ENCODE results near the gene MVK. TPM values are rescaled to one million over a fixed set of nuclear protein-coding genes. Genes with fewer than 3 reads are reported as not detected.

MVK gene
- polyA plus RNA-seq, 1 of the 3 experiments (the other 2 are of a cell fraction) = 7.0 TPM

DNA sequence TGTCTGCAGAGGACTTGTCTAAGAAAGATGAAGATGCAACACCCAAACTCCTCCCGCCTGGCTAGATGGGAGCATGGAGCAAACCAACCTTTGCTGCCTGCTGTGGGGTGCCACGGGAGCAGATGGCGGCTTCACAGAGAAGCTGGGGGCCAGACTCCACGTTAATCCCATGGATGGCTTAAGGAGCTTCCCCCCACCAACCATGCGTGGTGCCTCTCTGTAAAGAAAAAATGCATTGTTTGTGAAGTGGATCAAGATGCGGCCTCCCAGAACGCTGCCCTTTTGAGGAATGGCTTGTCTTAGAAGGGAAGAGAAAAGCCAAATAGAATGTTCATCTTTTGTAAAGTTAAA, 15.6 kb downstream of the MVK start (continued):
- TF ChIP-seq YY1 (IDR thresholded peaks at IDR 0.05; ENCODE audit: low read depth) (no peak), EZH2phosphoT487 (IDR thresholded peaks at IDR 0.05; ENCODE audit: borderline replicate concordance, low read depth) (no peak), NRF1 (IDR thresholded peaks at IDR 0.05; ENCODE audit: low read depth, low read length) (no peak), GABPA (IDR thresholded peaks at IDR 0.05; ENCODE audit: low read depth) (no peak)
- TF ChIP-seq, protein P1, sequence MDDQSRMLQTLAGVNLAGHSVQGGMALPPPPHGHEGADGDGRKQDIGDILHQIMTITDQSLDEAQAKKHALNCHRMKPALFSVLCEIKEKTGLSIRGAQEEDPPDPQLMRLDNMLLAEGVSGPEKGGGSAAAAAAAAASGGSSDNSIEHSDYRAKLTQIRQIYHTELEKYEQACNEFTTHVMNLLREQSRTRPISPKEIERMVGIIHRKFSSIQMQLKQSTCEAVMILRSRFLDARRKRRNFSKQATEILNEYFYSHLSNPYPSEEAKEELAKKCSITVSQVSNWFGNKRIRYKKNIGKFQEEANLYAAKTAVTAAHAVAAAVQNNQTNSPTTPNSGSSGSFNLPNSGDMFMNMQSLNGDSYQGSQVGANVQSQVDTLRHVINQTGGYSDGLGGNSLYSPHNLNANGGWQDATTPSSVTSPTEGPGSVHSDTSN (IDR thresholded peaks at IDR 0.05) = no peak
- TF ChIP-seq, protein P2, sequence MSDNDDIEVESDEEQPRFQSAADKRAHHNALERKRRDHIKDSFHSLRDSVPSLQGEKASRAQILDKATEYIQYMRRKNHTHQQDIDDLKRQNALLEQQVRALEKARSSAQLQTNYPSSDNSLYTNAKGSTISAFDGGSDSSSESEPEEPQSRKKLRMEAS (IDR thresholded peaks at IDR 0.05; ENCODE audit: low read depth) = no peak

DNA sequence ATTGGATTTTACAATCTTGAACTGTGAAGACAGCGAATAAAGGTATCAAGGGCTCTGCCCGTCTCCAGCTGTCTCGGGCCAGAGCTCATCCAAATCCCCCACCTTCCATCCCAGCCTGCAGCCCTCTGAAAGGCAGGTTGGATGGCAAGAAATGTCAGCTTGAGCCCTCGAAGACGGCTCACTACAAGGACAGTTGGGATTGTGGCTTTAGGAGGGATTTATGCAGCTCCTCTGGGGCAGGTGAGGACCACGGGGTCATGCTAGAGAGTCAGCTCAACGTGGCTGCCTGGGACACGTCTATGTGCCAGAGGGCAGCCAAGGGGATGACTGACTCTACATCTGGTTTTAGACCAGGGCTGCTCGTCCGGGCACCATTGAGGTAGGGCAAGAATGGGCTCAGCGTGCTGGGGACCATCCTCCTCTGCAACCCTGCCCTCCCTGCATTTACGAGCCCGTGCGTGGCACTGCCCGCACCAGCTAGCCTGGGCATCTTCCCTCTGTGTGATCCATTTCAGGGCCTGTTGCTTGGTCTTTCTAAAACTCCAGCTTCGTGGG, 16.2 kb downstream of the MVK start:
- no peak for DNase-seq
- 90% methylated on average over 14 of the region's 16 CpGs for WGBS (ENCODE audit: low lambda C conversion rate)
- Histone ChIP-seq H3F3A (replicated peaks; ENCODE audit: insufficient read depth) (peaks cover 3% of the 10 kb centered on the region), H3K9ac (no peak overlapping the region), H2AFZ (ENCODE audit: low read depth) (no peak overlapping the region), H3K79me2 (ENCODE audit: insufficient read depth) (no peaks in the 10 kb centered on the region), H3K4me3 (ENCODE audit: low read depth in 2 of 2, low read length in 1 of 2) (no peak overlapping the region), H3K9me3 (no peaks in the 10 kb centered on the region), H3K27ac (ENCODE audit: low read depth in 2 of 2, low read length in 1 of 2) (no peak overlapping the region), H3K36me3 (replicated peaks in 1 of 2; ENCODE audit: control insufficient read depth in 1 of 2, insufficient read depth in 2 of 2, low read length in 1 of 2) (peaks cover 0 to 12% of the 10 kb centered on the region in 2 experiments), H3K4me1 (ENCODE audit: control insufficient read depth in 1 of 2, insufficient read depth in 2 of 2, low read depth in 1 of 2, low read length in 1 of 2) (peaks cover 0 to 34% of the 10 kb centered on the region in 2 experiments; a peak in 2 of 4 replicates), H4K20me1 (ENCODE audit: insufficient read depth) (no peaks in the 10 kb centered on the region), H3K4me2 (no peak overlapping the region), H3K9me2 (no peaks in the 10 kb centered on the region), H3K27me3 (ENCODE audit: insufficient read depth) (no peaks in the 10 kb centered on the region)
- POLR2A ChIA-PET = interaction anchor here (1.1 to 1.3 kb wide), 3 partner anchors 13 to 124 kb away, joined by 3 to 4 read pairs (median 3); partner anchors contain the start of gene FAM222A
- TF ChIP-seq CHD2 (IDR thresholded peaks at IDR 0.05; ENCODE audit: low read length, partially characterized antibody) (no peak), SMC3 (IDR thresholded peaks at IDR 0.05; ENCODE audit: low read depth, low read length) (no peak), YY1 (IDR thresholded peaks at IDR 0.05; ENCODE audit: low read depth) (no peak), FOXJ3 (CRISPR knock-in tag; IDR thresholded peaks at IDR 0.05) (no peak)
- TF ChIP-seq, protein P3, sequence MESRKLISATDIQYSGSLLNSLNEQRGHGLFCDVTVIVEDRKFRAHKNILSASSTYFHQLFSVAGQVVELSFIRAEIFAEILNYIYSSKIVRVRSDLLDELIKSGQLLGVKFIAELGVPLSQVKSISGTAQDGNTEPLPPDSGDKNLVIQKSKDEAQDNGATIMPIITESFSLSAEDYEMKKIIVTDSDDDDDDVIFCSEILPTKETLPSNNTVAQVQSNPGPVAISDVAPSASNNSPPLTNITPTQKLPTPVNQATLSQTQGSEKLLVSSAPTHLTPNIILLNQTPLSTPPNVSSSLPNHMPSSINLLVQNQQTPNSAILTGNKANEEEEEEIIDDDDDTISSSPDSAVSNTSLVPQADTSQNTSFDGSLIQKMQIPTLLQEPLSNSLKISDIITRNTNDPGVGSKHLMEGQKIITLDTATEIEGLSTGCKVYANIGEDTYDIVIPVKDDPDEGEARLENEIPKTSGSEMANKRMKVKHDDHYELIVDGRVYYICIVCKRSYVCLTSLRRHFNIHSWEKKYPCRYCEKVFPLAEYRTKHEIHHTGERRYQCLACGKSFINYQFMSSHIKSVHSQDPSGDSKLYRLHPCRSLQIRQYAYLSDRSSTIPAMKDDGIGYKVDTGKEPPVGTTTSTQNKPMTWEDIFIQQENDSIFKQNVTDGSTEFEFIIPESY (IDR thresholded peaks at IDR 0.05; ENCODE audit: borderline replicate concordance, low read depth) = no peak
- CTCF ChIA-PET = interaction anchor here (0.7 to 14.2 kb wide), 11 partner anchors 8 to 186 kb away, joined by 3 to 175 read pairs (median 5); partner anchors contain the start of genes FAM222A, MMAB and MVK

DNA sequence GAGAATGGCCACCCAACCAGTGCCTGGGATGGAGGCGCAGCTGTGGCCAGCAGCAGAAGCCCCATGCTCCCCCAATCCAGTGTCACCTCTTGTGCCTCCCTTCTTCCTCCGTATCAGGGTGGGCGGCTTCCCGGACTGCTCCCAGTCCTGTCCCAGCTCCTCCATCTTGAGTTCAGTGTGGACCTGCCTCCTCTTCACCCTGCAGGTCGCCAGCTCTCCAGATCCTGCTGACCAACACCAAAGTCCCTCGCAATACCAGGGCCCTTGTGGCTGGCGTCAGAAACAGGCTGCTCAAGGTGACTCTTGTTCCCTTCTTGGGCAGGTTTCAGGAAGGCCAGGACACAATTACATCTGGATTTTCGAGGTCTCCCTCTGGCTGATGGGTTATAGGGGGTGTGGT, 17.0 kb downstream of the MVK start:
- CTCF ChIA-PET = interaction anchor here (1.1 to 14.2 kb wide), 6 partner anchors 18 to 184 kb away, joined by 3 to 175 read pairs (median 8); partner anchors contain the start of genes FAM222A, MMAB and MVK
- TF ChIP-seq, protein P4, sequence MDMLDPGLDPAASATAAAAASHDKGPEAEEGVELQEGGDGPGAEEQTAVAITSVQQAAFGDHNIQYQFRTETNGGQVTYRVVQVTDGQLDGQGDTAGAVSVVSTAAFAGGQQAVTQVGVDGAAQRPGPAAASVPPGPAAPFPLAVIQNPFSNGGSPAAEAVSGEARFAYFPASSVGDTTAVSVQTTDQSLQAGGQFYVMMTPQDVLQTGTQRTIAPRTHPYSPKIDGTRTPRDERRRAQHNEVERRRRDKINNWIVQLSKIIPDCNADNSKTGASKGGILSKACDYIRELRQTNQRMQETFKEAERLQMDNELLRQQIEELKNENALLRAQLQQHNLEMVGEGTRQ (IDR thresholded peaks at IDR 0.05; ENCODE audit: borderline replicate concordance, low read depth, low read length) = no peak
- TF ChIP-seq NFIC (IDR thresholded peaks at IDR 0.05; ENCODE audit: borderline replicate concordance) (no peak), GABPA (IDR thresholded peaks at IDR 0.05; ENCODE audit: low read depth) (no peak), FOSL2 (IDR thresholded peaks at IDR 0.05; ENCODE audit: borderline replicate concordance, low read depth) (no peak), ELF1 (IDR thresholded peaks at IDR 0.05) (no peak), EP300 (IDR thresholded peaks at IDR 0.05; ENCODE audit: borderline replicate concordance in 1 of 2, low read depth in 1 of 2, low read length in 1 of 2) (no peak), FOXM1 (IDR thresholded peaks at IDR 0.05; ENCODE audit: low read depth) (no peak), RAD21 (IDR thresholded peaks at IDR 0.05; ENCODE audit: low read length) (no peak), YY1 (IDR thresholded peaks at IDR 0.05; ENCODE audit: low read depth) (no peak)
- TF ChIP-seq, protein P2 (IDR thresholded peaks at IDR 0.05; ENCODE audit: low read depth) = no peak
- TF ChIP-seq, protein P1 (IDR thresholded peaks at IDR 0.05) = no peak

More for the DNA sequence above, 17.0 kb downstream of the MVK start:
- Histone ChIP-seq H3F3A (replicated peaks; ENCODE audit: insufficient read depth) (peaks cover 3% of the 10 kb centered on the region), H4K20me1 (ENCODE audit: insufficient read depth) (no peaks in the 10 kb centered on the region), H3K9ac (no peak overlapping the region), H3K27ac (ENCODE audit: low read depth in 2 of 2, low read length in 1 of 2) (peak overlapping the region in 1 of 2 experiments; percentile 77; a peak in 2 of 4 replicates), H3K36me3 (replicated peaks in 1 of 2; ENCODE audit: control insufficient read depth in 1 of 2, insufficient read depth in 2 of 2, low read length in 1 of 2) (peaks cover 0 to 12% of the 10 kb centered on the region in 2 experiments), H3K9me2 (no peaks in the 10 kb centered on the region), H3K4me3 (ENCODE audit: low read depth in 2 of 2, low read length in 1 of 2) (no peak overlapping the region), H3K27me3 (ENCODE audit: insufficient read depth) (no peaks in the 10 kb centered on the region), H3K79me2 (ENCODE audit: insufficient read depth) (no peaks in the 10 kb centered on the region), H2AFZ (ENCODE audit: low read depth) (no peak overlapping the region), H3K4me1 (ENCODE audit: control insufficient read depth in 1 of 2, insufficient read depth in 2 of 2, low read depth in 1 of 2, low read length in 1 of 2) (peaks cover 0 to 36% of the 10 kb centered on the region in 2 experiments; a peak in 2 of 4 replicates), H3K9me3 (no peaks in the 10 kb centered on the region), H3K4me2 (no peak overlapping the region)
- POLR2A ChIA-PET = interaction anchor here (0.7 to 1.4 kb wide), 5 partner anchors 16 to 128 kb away, joined by 3 to 4 read pairs (median 3); partner anchors contain the start of genes MMAB and MVK
- 86% methylated on average over 8 of the region's 8 CpGs for WGBS (ENCODE audit: low lambda C conversion rate)
- DNase-seq = no peak
